HEK293 (cell line): ENCODE measurements around the gene FUT3.

ENCODE experiments used
- CTCF ChIA-PET: fragments of 350-600 bp; formaldehyde crosslinking; extraction: SDS; loops from one replicate; lab custom pipeline; 2021; ENCODE audit warnings: antibody characterized with exemption; lab: Yijun Ruan, JAX
- POLR2A ChIA-PET: fragments of 300-600 bp; formaldehyde crosslinking; extraction: SDS; loops from one replicate; lab custom pipeline; 2020; ENCODE audit warnings: antibody characterized with exemption, inconsistent platforms; lab: Yijun Ruan, JAX
- H3K27ac ChIP-seq: fragments of 200-500 bp; sonication (Bioruptor generic); 2 replicates; pipeline ENCODE4 v1.5.1; 2014; ENCODE audit warnings: low read depth, low read length, control low read depth, inconsistent platforms; ENCODE audit errors: extremely low read depth
- H3K36me3 ChIP-seq, 2 experiments: fragments of 200-500 bp in 1 of 2; sonication (Bioruptor generic) in 1 of 2; 1 replicate in 1 of 2; 2 replicates in 1 of 2; pipeline ENCODE4 v1.5.1; 2014 to 2017; ENCODE audit warnings: inconsistent platforms in 2 of 2, low read length in 2 of 2; ENCODE audit not compliant: control insufficient read depth in 2 of 2, insufficient read depth in 1 of 2
- H3K4me1 ChIP-seq: fragments of 200-500 bp; sonication (Bioruptor generic); 2 replicates; pipeline ENCODE4 v1.5.1; 2014; ENCODE audit warnings: mild to moderate bottlenecking, low read length, inconsistent platforms; ENCODE audit not compliant: control insufficient read depth, insufficient read depth
- H3K4me3 ChIP-seq: 2 replicates; pipeline ENCODE4 v1.5.1; 2011; ENCODE audit warnings: low read depth, mild to moderate bottlenecking, control low read depth, low read length, moderate library complexity
- H3K9me3 ChIP-seq: fragments of 200-500 bp; sonication (Bioruptor generic); 2 replicates; pipeline ENCODE4 v1.5.1; 2014; ENCODE audit warnings: low read depth, low read length, inconsistent platforms; ENCODE audit not compliant: control insufficient read depth, insufficient read depth
- CTCF ChIP-seq: fragments of 450-650 bp; formaldehyde crosslinking; IDR thresholded peaks from 2 replicates; pipeline ENCODE4 v1.5.1; 2016; ENCODE audit warnings: missing biosample characterization, missing genetic modification characterization
- GFI1B ChIP-seq: fragments of 450-650 bp; formaldehyde crosslinking; IDR thresholded peaks from 2 replicates; pipeline ENCODE4 v1.5.1; 2016; ENCODE audit warnings: missing biosample characterization, missing genetic modification characterization
- GLIS1 ChIP-seq: fragments of 450-650 bp; formaldehyde crosslinking; IDR thresholded peaks from 2 replicates; pipeline ENCODE4 v1.5.1; 2016; ENCODE audit warnings: missing biosample characterization, missing genetic modification characterization
- HOXC10 ChIP-seq: sonication (generic); formaldehyde crosslinking; IDR thresholded peaks from 2 replicates; pipeline ENCODE4 v1.8.1; 2023; ENCODE audit warnings: mild to moderate bottlenecking, missing genetic modification reagents
- KLF16 ChIP-seq: fragments of 450-650 bp; formaldehyde crosslinking; IDR thresholded peaks from 2 replicates; pipeline ENCODE4 v1.5.1; 2017; ENCODE audit warnings: missing biosample characterization, missing genetic modification characterization
- KLF7 ChIP-seq: fragments of 450-650 bp; formaldehyde crosslinking; IDR thresholded peaks from 2 replicates; pipeline ENCODE4 v1.5.1; 2016; ENCODE audit warnings: missing biosample characterization, missing genetic modification characterization, borderline replicate concordance
- PATZ1 ChIP-seq: fragments of 450-650 bp; formaldehyde crosslinking; IDR thresholded peaks from 2 replicates; pipeline ENCODE4 v1.5.1; 2016; ENCODE audit warnings: missing biosample characterization, missing genetic modification characterization
- SCRT2 ChIP-seq: fragments of 450-650 bp; formaldehyde crosslinking; IDR thresholded peaks from 2 replicates; pipeline ENCODE4 v1.5.1; 2016; ENCODE audit warnings: missing biosample characterization, missing genetic modification characterization
- ZBTB20 ChIP-seq: fragments of 450-650 bp; formaldehyde crosslinking; IDR thresholded peaks from 2 replicates; pipeline ENCODE4 v1.5.1; 2016; ENCODE audit warnings: missing biosample characterization, missing genetic modification characterization
- ZBTB8A ChIP-seq: fragments of 450-650 bp; formaldehyde crosslinking; IDR thresholded peaks from 2 replicates; pipeline ENCODE4 v1.5.1; 2016; ENCODE audit warnings: missing biosample characterization, missing genetic modification characterization
- ZFHX2 ChIP-seq: fragments of 450-650 bp; formaldehyde crosslinking; conservative IDR thresholded peaks from 2 replicates; pipeline ENCODE4 v1.5.1; 2016; ENCODE audit warnings: missing biosample characterization, missing genetic modification characterization
- ZFP37 ChIP-seq: fragments of 450-650 bp; formaldehyde crosslinking; IDR thresholded peaks from 2 replicates; pipeline ENCODE4 v1.5.1; 2016; ENCODE audit warnings: missing biosample characterization, missing genetic modification characterization
- ZIC2 ChIP-seq: fragments of 450-650 bp; formaldehyde crosslinking; IDR thresholded peaks from 2 replicates; pipeline ENCODE4 v1.5.1; 2016; ENCODE audit warnings: missing biosample characterization, missing genetic modification characterization
- ZNF132 ChIP-seq: fragments of 450-650 bp; formaldehyde crosslinking; IDR thresholded peaks from 2 replicates; pipeline ENCODE4 v1.5.1; 2017; ENCODE audit warnings: missing biosample characterization, missing genetic modification characterization, borderline replicate concordance
- ZNF510 ChIP-seq: fragments of 450-650 bp; formaldehyde crosslinking; IDR thresholded peaks from 2 replicates; pipeline ENCODE4 v1.5.1; 2018; ENCODE audit warnings: mild to moderate bottlenecking, missing genetic modification characterization, missing biosample characterization; ENCODE audit not compliant: insufficient replicate concordance
- ZNF514 ChIP-seq: fragments of 450-650 bp; formaldehyde crosslinking; IDR thresholded peaks from 2 replicates; pipeline ENCODE4 v1.5.1; 2016; ENCODE audit warnings: missing biosample characterization, missing genetic modification characterization
- ZNF544 ChIP-seq: fragments of 450-650 bp; formaldehyde crosslinking; IDR thresholded peaks from 2 replicates; pipeline ENCODE4 v1.5.0; 2017; ENCODE audit warnings: missing biosample characterization, missing genetic modification characterization
- ZNF670 ChIP-seq: fragments of 450-650 bp; formaldehyde crosslinking; IDR thresholded peaks from 2 replicates; pipeline ENCODE4 v1.5.1; 2016; ENCODE audit warnings: missing biosample characterization, missing genetic modification characterization, low read depth
- ZNF692 ChIP-seq: fragments of 450-650 bp; formaldehyde crosslinking; IDR thresholded peaks from 2 replicates; pipeline ENCODE4 v1.5.1; 2016; ENCODE audit warnings: missing biosample characterization, missing genetic modification characterization
- ZNF707 ChIP-seq: fragments of 450-650 bp; formaldehyde crosslinking; IDR thresholded peaks from 2 replicates; pipeline ENCODE4 v1.5.1; 2016; ENCODE audit warnings: missing biosample characterization, missing genetic modification characterization
- ZNF76 ChIP-seq: fragments of 450-650 bp; formaldehyde crosslinking; IDR thresholded peaks from 2 replicates; pipeline ENCODE4; 2016; ENCODE audit warnings: low read depth, missing biosample characterization, missing genetic modification characterization, borderline replicate concordance
- ZNF792 ChIP-seq: fragments of 450-650 bp; formaldehyde crosslinking; IDR thresholded peaks from 2 replicates; pipeline ENCODE4 v1.5.1; 2016; ENCODE audit warnings: missing biosample characterization, missing genetic modification characterization
- TF ChIP-seq, protein P1 (sequence below): fragments of 450-650 bp; IDR thresholded peaks from 2 replicates; pipeline ENCODE4 v1.5.1; 2018; ENCODE audit warnings: missing biosample characterization, missing genetic modification characterization
- TF ChIP-seq, protein P2 (sequence below): sonication (generic); formaldehyde crosslinking; IDR thresholded peaks from 2 replicates; pipeline ENCODE4 v1.8.1; 2022; ENCODE audit warnings: mild to moderate bottlenecking, moderate library complexity, missing genetic modification reagents

The FUT3 gene

DNA sequence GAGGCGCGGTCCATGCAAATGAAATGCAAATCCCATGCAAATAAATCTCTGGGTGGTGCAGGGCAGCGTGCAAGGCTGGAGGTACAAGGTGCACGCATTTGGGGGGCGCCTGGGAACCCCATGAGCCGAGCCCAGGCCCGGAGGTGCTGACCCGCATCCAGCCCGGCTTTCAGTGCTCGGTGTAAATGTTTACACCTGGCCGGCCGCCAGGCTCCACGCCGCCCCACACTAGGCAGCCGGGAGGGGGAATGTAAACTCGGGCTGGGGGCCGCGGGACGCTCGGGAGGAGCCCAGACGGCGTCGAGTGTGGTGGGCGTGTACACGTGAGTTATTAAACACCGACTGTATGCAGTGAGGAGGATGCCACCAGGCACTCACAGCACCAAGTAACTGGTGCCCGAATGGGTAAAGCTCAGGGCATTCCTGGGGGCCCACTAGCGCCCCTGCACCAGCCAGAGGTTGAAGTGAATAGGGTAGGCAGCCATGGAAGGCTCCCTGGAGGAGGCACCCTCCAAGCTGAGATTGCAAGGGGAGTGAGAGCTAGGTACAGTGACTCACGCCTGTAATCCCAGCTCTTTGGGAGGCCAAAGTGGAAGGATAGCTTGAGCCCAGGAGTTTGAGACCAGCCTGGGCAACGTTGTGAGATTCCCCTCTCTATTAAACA, 28.9 kb downstream of the FUT3 start:
- ChIA-PET CTCF (interaction anchor here (0.5 to 5.6 kb wide), 5 partner anchors 16 to 86 kb away, joined by 3 to 44 read pairs (median 5); partner anchors contain the start of genes FUT6 and NRTN), POLR2A (interaction anchor here (1.0 to 1.9 kb wide), 2 partner anchors 18 to 81 kb away, joined by 3 to 5 read pairs; partner anchors contain the start of genes NDUFA11 and NRTN)

More for the DNA sequence above, 28.9 kb downstream of the FUT3 start:
- H3K27ac ChIP-seq: no peak overlapping the region
- no peaks in the 10 kb centered on the region for H3K36me3 ChIP-seq
- no peaks in the 10 kb centered on the region for H3K9me3 ChIP-seq
- no peak overlapping the region for H3K4me3 ChIP-seq
- peak; percentile 16; the same call in 1 of the 2 replicates for TF ChIP-seq ZFHX2 (tag by site-specific recombination)
- 0 out of 2 replicates have a peak, but pooled peaks have one; percentile 29 for TF ChIP-seq ZBTB20 (tag by site-specific recombination)
- TF ChIP-seq ZFP37 (tag by site-specific recombination): no peak
- peak; percentile 96 for TF ChIP-seq GLIS1 (tag by site-specific recombination)
- no peak for TF ChIP-seq ZNF514
- TF ChIP-seq KLF16 (tag by site-specific recombination): no peak
- no peak for TF ChIP-seq ZNF707 (tag by site-specific recombination)
- no peak for TF ChIP-seq ZNF544
- TF ChIP-seq, protein P1, sequence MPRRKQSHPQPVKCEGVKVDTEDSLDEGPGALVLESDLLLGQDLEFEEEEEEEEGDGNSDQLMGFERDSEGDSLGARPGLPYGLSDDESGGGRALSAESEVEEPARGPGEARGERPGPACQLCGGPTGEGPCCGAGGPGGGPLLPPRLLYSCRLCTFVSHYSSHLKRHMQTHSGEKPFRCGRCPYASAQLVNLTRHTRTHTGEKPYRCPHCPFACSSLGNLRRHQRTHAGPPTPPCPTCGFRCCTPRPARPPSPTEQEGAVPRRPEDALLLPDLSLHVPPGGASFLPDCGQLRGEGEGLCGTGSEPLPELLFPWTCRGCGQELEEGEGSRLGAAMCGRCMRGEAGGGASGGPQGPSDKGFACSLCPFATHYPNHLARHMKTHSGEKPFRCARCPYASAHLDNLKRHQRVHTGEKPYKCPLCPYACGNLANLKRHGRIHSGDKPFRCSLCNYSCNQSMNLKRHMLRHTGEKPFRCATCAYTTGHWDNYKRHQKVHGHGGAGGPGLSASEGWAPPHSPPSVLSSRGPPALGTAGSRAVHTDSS (tag by site-specific recombination): no peak
- peak; percentile 55; the same call in 1 of the 2 replicates for TF ChIP-seq ZNF792 (tag by site-specific recombination)
- TF ChIP-seq HOXC10 (CRISPR knock-in tag): no peak
- TF ChIP-seq ZNF692 (tag by site-specific recombination): 0 out of 2 replicates have a peak, but pooled peaks have one; percentile 31
- TF ChIP-seq ZBTB8A: 0 out of 2 replicates have a peak, but pooled peaks have one; percentile 13
- TF ChIP-seq, protein P2, sequence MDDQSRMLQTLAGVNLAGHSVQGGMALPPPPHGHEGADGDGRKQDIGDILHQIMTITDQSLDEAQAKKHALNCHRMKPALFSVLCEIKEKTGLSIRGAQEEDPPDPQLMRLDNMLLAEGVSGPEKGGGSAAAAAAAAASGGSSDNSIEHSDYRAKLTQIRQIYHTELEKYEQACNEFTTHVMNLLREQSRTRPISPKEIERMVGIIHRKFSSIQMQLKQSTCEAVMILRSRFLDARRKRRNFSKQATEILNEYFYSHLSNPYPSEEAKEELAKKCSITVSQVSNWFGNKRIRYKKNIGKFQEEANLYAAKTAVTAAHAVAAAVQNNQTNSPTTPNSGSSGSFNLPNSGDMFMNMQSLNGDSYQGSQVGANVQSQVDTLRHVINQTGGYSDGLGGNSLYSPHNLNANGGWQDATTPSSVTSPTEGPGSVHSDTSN: no peak
- no peak for TF ChIP-seq ZNF132 (tag by site-specific recombination)
- no peak for TF ChIP-seq SCRT2 (tag by site-specific recombination)
- no peak for TF ChIP-seq ZNF76 (tag by site-specific recombination)
- no peak for TF ChIP-seq ZNF510 (tag by site-specific recombination)
- TF ChIP-seq CTCF (tag by site-specific recombination): peak; percentile 23; the same call in 1 of the 2 replicates
- TF ChIP-seq GFI1B (tag by site-specific recombination): no peak
- no peak for TF ChIP-seq KLF7 (tag by site-specific recombination)
- TF ChIP-seq ZIC2 (tag by site-specific recombination): peak; percentile 57
- no peak for TF ChIP-seq ZNF670 (tag by site-specific recombination)
- TF ChIP-seq PATZ1: peak; percentile 54; the same call in 1 of the 2 replicates
- H3K4me1 ChIP-seq: peaks cover 6% of the 10 kb centered on the region
